IPS-20b (cell line): Measurements from ENCODE around the gene UBL4A.

Experiments
- H3K27ac ChIP-seq: one replicate; pipeline ENCODE4 v1.5.1; 2013; ENCODE audit warnings: low read length
- H3K27me3 ChIP-seq: 2 replicates; pipeline ENCODE4 v1.6.1; 2013; ENCODE audit warnings: mild to moderate bottlenecking, low read length, inconsistent platforms; ENCODE audit not compliant: insufficient read depth
- H3K36me3 ChIP-seq: 2 replicates; pipeline ENCODE4 v1.6.1; 2013; ENCODE audit warnings: low read depth, mild to moderate bottlenecking, inconsistent platforms, low read length, moderate library complexity; ENCODE audit not compliant: insufficient read depth
- H3K4me1 ChIP-seq: 2 replicates; pipeline ENCODE4 v1.6.1; 2013; ENCODE audit warnings: mild to moderate bottlenecking, control low read depth, inconsistent platforms, low read length, moderate library complexity; ENCODE audit not compliant: insufficient read depth
- H3K4me3 ChIP-seq: 2 replicates; pipeline ENCODE4 v1.5.1; 2013; ENCODE audit warnings: mild to moderate bottlenecking, low read length, inconsistent platforms
- H3K9ac ChIP-seq: 2 replicates; pipeline ENCODE4 v1.6.1; 2013; ENCODE audit warnings: low read depth, mild to moderate bottlenecking, inconsistent platforms, low read length, moderate library complexity
- H3K9me3 ChIP-seq: 2 replicates; pipeline ENCODE4 v1.6.1; 2013; ENCODE audit warnings: mild to moderate bottlenecking, low read depth, low read length, inconsistent platforms; ENCODE audit not compliant: insufficient read depth

UBL4A gene

DNA sequence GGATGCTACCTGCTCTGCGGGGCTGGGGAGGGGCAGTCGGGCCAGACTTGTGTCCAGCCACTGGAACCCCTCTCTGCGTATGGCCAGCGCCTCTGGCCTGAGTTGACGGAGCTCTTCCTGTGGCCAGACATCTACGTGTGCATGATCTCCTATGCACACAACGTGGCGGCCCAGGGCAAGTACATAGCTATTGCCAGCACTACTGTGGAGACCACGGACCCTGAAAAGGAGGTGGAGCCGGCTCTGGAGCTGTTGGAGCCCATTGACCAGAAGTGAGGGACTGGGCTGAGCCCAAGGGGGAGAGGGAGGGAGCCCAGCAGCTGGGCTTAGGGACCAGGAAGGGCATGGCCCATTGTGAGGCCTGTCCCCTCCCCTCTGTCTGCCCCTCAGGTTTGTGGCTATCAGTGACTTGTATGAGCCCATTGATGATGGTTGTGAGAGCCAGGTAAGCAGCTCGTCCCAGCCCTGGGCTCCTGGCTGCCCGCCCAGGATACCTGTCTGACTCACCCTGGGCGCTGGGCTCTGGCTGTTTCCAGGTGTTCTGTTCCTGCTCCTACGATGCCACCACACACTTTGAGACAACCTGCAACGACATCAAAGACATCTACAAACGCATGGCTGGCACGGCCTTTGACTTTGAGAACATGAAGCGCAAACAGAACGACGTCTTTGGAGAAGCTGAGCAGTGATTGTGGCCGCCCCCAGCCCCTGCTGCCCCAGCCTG is 44.3 kb downstream of the UBL4A start:
- peaks cover 26% of the 10 kb centered on the region for H3K36me3 ChIP-seq
- no peak overlapping the region for H3K27ac ChIP-seq
- no peaks in the 10 kb centered on the region for H3K9me3 ChIP-seq
- H3K27me3 ChIP-seq, result no peaks in the 10 kb centered on the region
- no peak overlapping the region for H3K9ac ChIP-seq
- H3K4me3 ChIP-seq, result no peak overlapping the region
- H3K4me1 ChIP-seq, result no peaks in the 10 kb centered on the region

DNA sequence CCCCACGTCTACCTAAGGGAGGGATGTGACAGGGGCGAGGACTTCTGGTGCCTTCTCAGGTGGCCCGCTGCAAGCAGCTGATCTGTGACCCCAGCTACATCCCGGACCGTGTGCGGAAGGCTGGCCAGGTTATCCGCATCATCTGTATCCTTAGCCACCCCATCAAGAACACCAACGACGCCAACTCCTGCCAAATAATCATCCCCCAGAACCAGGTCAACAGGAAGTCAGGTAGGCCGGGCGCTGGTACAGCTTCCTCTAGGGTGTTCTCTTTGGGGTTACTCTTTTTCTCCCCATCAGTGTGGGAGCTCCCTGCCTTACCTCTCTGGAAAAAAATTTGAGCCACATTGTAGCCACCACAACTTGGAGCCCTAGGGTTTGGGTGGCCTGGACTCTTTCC is 44.9 kb downstream of the UBL4A start:
- H3K27me3 ChIP-seq, result no peaks in the 10 kb centered on the region
- H3K4me3 ChIP-seq, result no peak overlapping the region
- no peak overlapping the region for H3K27ac ChIP-seq
- H3K4me1 ChIP-seq, result no peaks in the 10 kb centered on the region
- H3K9ac ChIP-seq, result no peak overlapping the region
- no peaks in the 10 kb centered on the region for H3K9me3 ChIP-seq
- peaks cover 26% of the 10 kb centered on the region for H3K36me3 ChIP-seq

GRCh38 chrX:154440623-154441357 is 45.6 kb downstream of the UBL4A start:
- H3K4me1 ChIP-seq, result no peaks in the 10 kb centered on the region
- no peak overlapping the region for H3K27ac ChIP-seq
- H3K4me3 ChIP-seq, result no peak overlapping the region
- H3K36me3 ChIP-seq, result peaks cover 26% of the 10 kb centered on the region
- H3K9me3 ChIP-seq, result no peaks in the 10 kb centered on the region
- H3K27me3 ChIP-seq, result no peaks in the 10 kb centered on the region
- no peak overlapping the region for H3K9ac ChIP-seq

GRCh38 chrX:154439841-154440240 is 46.6 kb downstream of the UBL4A start:
- no peak overlapping the region for H3K4me3 ChIP-seq
- H3K27me3 ChIP-seq, result no peaks in the 10 kb centered on the region
- peaks cover 26% of the 10 kb centered on the region for H3K36me3 ChIP-seq
- no peaks in the 10 kb centered on the region for H3K9me3 ChIP-seq
- H3K27ac ChIP-seq, result no peak overlapping the region
- H3K4me1 ChIP-seq, result no peaks in the 10 kb centered on the region
- H3K9ac ChIP-seq, result no peak overlapping the region

DNA sequence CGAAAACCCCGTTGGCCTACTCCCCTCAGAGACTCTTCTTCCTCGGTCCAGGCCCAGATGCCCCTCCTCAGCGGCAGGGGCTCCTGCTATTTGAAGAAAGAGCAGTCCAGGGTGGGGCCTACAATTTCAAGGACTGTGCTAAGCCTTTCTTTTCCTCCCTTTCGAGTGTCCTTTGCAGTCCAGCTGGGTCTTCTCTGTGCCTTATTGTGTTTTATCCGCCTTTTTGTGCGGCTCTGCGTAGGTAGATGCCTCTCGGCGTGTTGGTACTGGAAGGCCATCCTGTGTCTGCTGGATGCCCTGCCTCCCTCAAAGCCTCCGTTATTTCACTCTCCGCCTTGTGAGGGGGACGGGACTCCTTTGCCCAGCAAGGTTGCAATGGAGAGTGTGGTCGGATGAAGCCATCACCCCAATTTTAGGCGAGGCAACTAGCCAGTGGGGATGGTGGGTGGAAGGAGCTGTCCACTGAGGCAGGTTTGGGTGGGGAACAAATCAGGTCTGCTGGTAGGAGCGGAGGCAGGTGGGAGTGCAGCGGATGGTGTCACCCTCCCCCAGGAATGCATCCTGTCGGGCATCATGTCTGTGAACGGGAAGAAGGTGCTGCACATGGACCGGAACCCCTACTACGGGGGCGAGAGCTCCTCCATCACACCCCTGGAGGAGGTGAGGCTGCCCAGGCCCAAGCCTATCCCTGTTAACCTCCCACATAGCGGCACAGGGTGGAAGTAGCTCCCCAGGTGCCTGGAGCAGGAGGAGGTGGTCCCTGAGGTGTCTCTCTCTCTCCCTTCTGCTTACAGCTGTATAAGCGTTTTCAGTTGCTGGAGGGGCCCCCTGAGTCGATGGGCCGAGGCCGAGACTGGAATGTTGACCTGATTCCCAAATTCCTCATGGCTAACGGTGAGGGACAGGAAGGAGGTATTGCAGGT is 48.2 kb downstream of the UBL4A start:
- Histone ChIP-seq H3K27me3 (no peaks in the 10 kb centered on the region), H3K9me3 (no peaks in the 10 kb centered on the region), H3K4me3 (peak overlapping the region; percentile 75), H3K9ac (peak overlapping the region; percentile 58; the same call in 1 of the 2 replicates), H3K4me1 (no peaks in the 10 kb centered on the region), H3K36me3 (peaks cover 26% of the 10 kb centered on the region), H3K27ac (no peak overlapping the region)

GRCh38 chrX:154436983-154437752 is 49.2 kb downstream of the UBL4A start, which contains the start of gene GDI1:
Gene GDI1 (plus strand): TSS chrX:154437154. CDS start chrX:154437255, 101 bp downstream.
- peaks cover 25% of the 10 kb centered on the region for H3K36me3 ChIP-seq

GRCh38 chrX:154436374-154436982 is 49.9 kb downstream of the UBL4A start:
- Histone ChIP-seq H3K27me3 (no peaks in the 10 kb centered on the region), H3K36me3 (peaks cover 25% of the 10 kb centered on the region), H3K4me3 (peak overlapping the region; percentile 52), H3K27ac (no peak overlapping the region), H3K9me3 (no peaks in the 10 kb centered on the region), H3K4me1 (no peaks in the 10 kb centered on the region), H3K9ac (peak overlapping the region; percentile 45; the same call in 1 of the 2 replicates)

More at GRCh38 chrX:154436983-154437752, 49.2 kb downstream of the UBL4A start, which contains the start of gene GDI1:
- no peaks in the 10 kb centered on the region for H3K4me1 ChIP-seq
- peak within 1 kb of the TSS; percentile 58; the same call in 1 of the 2 replicates for H3K9ac ChIP-seq
- peak within 1 kb of the TSS; percentile 75 for H3K4me3 ChIP-seq
- no peak within 1 kb of the TSS for H3K27ac ChIP-seq
- no peaks in the 10 kb centered on the region for H3K9me3 ChIP-seq
- no peaks in the 10 kb centered on the region for H3K27me3 ChIP-seq

DNA sequence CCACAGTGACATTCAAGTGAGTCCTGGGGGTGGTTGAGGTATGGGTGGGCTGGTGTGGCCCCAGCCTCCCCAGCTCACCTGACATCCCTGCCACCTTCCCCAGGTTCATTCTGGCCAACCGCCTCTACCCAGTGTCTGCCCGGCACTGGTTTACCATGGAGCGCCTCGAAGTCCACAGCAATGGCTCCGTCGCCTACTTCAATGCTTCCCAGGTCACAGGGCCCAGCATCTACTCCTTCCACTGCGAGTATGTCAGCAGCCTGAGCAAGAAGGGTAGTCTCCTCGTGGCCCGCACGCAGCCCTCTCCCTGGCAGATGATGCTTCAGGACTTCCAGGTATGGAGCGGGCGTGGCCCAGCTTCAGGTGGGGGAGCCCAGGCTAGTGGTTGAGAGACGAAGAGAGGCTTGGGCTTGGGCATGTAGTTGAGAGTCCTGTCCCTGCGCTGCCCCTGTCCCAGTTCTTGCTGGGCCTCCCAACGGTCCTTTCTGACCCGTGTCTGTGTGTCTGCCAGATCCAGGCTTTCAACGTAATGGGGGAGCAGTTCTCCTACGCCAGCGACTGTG is 51.2 kb downstream of the UBL4A start:
- no peak overlapping the region for H3K4me3 ChIP-seq
- H3K9me3 ChIP-seq, result no peaks in the 10 kb centered on the region
- no peak overlapping the region for H3K27ac ChIP-seq
- no peak overlapping the region for H3K9ac ChIP-seq
- no peaks in the 10 kb centered on the region for H3K4me1 ChIP-seq
- peaks cover 16% of the 10 kb centered on the region for H3K36me3 ChIP-seq
- H3K27me3 ChIP-seq, result no peaks in the 10 kb centered on the region

DNA sequence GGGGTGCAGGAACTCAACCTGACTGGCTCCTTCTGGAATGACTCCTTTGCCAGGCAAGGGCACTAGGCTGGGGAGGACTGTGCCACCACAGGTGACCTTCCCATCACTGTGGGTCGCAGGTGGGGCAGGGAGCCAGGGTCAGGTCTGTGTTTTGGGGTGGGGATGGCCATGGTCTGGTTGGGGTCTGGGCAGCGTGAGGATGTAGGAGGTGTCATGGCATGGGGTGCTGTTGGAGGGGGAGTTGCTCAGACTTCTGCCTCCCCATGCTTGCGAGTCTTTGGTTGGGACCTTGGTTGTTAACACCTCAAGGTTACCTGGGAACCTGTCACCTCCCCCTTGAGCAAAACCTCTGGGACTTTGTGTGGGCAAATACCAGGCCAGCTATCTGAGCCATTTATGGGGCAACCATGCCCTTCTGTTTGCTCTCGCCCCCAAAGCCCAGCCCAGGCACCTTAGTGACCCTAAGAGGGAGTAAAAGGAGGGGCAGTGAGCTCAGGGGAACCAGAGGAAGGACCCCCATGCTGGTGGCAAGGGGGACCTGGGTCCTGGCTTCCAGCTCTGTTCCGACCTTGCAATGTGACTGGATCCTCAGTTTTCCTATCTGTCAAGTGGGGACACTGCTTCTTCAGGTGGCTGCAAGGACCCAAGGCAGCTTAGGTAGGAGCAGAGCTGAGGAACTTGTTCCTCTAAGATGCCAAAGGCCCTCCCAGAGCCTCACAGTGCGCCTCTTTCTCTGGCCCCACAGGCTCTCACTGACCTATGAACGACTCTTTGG is 51.8 kb downstream of the UBL4A start:
- Histone ChIP-seq H3K4me3 (no peak overlapping the region), H3K36me3 (peaks cover 14% of the 10 kb centered on the region), H3K9me3 (no peaks in the 10 kb centered on the region), H3K9ac (no peak overlapping the region), H3K27me3 (no peaks in the 10 kb centered on the region), H3K27ac (no peak overlapping the region), H3K4me1 (no peaks in the 10 kb centered on the region)
